ENCODE measurements around the gene CYP2C8.

The CYP2C8 gene

DNA sequence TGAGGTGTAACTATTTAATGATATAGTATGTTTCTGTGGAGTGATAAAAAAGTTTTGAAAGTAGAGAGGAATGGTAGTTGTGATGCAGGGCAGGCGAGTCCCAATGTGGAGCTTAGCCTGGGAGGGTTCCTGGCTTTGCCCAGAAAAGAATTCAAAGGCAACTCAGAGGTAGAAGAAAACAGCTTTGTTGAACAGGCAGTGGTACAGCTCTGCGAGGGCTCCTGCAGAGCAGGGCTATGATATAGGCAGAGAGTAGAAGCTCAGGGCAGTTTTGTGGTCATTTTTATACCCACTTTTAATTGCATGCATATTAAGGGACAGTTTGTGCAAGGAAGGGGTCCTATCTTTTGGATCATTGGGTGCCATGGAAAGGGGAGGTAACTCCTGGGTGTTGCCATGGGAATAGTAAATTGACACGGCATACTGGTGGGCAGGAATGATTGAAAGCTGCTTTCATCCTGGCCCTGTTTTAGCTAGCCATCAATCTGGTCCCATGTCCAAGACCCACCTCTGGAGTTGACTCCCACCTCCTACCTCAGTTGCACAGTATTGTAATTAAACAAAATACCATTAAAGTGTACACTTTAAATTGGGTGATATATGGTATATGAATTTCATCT is 12.4 kb downstream of the CYP2C8 start:
- no peak overlapping the region for H3K4me3 ChIP-seq (replicated peaks in 1 of 2; ENCODE audit: low read depth in 2 of 2, low read length in 2 of 2)
- DNase-seq (ENCODE audit: low read depth in 2 of 2) = no peak
- TF ChIP-seq, protein P1, sequence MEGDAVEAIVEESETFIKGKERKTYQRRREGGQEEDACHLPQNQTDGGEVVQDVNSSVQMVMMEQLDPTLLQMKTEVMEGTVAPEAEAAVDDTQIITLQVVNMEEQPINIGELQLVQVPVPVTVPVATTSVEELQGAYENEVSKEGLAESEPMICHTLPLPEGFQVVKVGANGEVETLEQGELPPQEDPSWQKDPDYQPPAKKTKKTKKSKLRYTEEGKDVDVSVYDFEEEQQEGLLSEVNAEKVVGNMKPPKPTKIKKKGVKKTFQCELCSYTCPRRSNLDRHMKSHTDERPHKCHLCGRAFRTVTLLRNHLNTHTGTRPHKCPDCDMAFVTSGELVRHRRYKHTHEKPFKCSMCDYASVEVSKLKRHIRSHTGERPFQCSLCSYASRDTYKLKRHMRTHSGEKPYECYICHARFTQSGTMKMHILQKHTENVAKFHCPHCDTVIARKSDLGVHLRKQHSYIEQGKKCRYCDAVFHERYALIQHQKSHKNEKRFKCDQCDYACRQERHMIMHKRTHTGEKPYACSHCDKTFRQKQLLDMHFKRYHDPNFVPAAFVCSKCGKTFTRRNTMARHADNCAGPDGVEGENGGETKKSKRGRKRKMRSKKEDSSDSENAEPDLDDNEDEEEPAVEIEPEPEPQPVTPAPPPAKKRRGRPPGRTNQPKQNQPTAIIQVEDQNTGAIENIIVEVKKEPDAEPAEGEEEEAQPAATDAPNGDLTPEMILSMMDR (IDR thresholded peaks at IDR 0.05; ENCODE audit: low read depth, low read length) = no peak

DNA sequence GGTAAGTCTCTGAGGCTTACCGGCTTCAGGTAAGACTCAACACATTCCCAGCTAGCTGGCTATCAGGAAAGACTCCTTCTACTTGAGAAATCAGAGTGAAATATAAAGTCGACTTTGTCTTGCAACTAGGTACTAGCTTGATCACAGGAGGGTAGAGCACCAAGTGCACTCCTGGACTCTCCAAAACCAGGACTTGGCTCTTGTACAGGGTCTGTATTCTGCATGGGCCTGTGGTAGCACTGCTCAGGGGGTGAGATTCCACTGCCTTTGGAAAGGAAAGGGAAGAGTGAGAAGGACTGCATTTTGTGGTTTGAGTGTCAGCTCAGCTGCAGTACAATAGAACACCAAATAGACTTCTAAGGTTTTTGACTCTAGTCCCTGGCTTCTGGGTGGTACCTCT is 19.4 kb downstream of the CYP2C8 start:
- no peak overlapping the region for H3K4me3 ChIP-seq (replicated peaks in 1 of 2; ENCODE audit: low read depth in 2 of 2, low read length in 2 of 2)
- TF ChIP-seq, protein P1 (IDR thresholded peaks at IDR 0.05; ENCODE audit: low read depth, low read length) = no peak
- DNase-seq (ENCODE audit: low read depth in 2 of 2) = no peak

DNA sequence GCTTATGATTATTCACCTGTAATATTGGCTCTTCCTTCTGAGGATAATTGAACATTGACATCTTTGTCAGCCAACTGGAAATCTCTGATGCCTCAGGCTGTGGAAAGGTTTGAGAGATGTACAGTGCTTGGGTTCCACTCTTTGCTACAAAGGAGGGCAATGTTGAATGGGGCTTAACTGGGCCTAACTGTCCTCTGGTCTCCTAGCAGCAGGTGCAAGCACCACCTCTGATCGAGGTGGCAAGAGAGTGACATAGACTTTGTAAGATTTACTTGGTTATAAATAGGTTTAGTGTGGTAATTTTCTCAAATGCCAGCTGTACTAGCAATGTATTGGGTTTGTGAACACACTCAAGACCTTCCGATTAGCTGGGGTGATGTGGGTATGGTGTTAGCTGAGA is 21.1 kb downstream of the CYP2C8 start:
- TF ChIP-seq, protein P1 (IDR thresholded peaks at IDR 0.05; ENCODE audit: low read depth, low read length) = no peak
- no peak overlapping the region for H3K4me3 ChIP-seq (replicated peaks in 1 of 2; ENCODE audit: low read depth in 2 of 2, low read length in 2 of 2)
- no peak for DNase-seq (ENCODE audit: low read depth in 2 of 2)

DNA sequence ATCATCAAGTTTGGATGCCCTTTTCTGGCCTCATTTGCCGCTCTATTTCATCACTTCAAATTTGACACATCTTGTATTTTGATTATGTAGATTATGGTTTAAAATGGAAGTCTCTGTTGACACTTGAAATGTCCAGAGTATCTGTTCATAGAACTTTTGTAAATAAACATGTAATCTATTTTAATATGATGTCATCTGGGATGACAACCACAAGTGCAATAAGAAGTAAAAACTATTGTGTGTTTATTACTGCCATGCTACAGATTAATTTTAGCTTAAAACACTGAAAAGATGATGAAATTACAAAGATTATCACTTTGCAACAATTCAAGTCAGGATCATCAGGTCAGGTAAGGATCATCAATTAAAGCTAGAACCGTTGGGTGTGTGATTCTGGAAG is 30.0 kb downstream of the CYP2C8 start:
- no peak for DNase-seq (ENCODE audit: low read depth in 2 of 2)
- TF ChIP-seq, protein P1 (IDR thresholded peaks at IDR 0.05; ENCODE audit: low read depth, low read length) = no peak
- H3K4me3 ChIP-seq (replicated peaks in 1 of 2; ENCODE audit: low read depth in 2 of 2, low read length in 2 of 2) = no peak overlapping the region

DNA sequence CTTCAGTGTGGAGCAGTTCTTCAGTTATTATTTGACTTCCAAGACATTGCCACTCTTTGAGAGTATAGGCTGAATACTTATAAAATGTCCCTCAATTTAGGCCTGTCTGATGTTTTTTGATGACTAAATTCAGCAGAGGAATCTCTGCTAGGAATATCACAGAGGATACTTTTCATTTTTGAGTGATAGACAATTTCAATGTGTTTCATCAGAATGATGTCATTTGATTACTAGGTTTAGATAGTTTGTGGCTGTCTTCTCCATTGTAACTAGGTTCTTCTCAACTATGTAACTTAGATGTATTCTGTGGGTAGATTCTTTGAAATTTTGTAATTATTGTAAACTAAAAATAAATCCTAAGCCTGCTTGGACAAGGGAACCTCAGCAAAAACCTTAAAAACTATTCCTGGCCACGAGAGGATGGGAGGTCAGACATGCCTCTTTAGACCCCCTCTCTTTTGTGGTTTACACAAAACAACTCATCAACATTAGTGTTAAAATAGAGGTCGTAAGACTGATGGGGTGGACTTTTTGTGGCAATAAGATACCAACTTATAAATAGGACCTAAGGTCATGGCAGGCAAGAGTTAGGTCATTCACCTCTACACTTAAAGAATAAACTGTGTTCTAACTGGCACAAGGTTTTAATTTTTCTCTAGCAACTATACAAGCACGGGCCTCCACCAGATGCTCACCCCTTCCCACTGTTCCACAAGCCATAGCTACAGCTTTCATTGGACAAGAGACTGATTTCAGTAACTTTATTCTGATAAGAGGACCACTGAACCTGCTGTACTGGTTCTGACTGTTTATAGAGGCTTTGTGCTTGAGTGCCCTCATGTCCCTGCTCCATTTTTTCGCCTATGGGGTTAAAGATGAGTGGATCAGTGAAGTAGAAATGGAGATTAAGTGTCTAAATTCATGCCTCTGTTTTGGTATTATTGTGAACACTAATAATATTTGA is 33.7 kb downstream of the CYP2C8 start:
- DNase-seq (ENCODE audit: low read depth in 2 of 2) = no peak
- TF ChIP-seq, protein P1 (IDR thresholded peaks at IDR 0.05; ENCODE audit: low read depth, low read length) = no peak

DNA sequence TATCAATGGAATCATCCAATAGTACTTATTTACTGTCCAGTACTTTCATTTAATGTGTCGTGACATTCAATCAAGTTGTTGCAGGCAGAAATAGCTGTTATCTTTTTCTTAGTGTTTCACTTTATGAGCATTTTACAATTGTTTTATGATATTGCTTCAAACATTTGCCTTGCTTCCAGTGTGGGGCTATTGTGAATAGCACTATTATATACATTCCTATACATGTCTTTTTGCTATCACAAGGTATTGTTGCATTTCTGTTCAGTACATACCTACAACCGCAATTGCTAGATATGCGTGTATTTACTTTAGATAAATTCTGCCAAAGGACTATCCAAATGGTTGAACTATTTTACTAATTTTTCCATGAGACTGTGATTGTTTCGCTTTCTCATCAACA is 34.9 kb downstream of the CYP2C8 start:
- H3K4me3 ChIP-seq (replicated peaks in 1 of 2; ENCODE audit: low read depth in 2 of 2, low read length in 2 of 2) = no peak overlapping the region
- no peak for DNase-seq (ENCODE audit: low read depth in 2 of 2)
- TF ChIP-seq, protein P1 (IDR thresholded peaks at IDR 0.05; ENCODE audit: low read depth, low read length) = no peak

More for the DNA sequence above, 33.7 kb downstream of the CYP2C8 start:
- no peak overlapping the region for H3K4me3 ChIP-seq (replicated peaks in 1 of 2; ENCODE audit: low read depth in 2 of 2, low read length in 2 of 2)
